Activated naive CD8-positive, alpha-beta T cell treated with anti-CD3 and anti-CD28 coated beads, Interleukin-2, amount 10 ng/mL, durations not matched to agents 7 days and 5 days (primary cell): ENCODE measurements around the gene TBC1D9B. TPM values are rescaled to one million over a fixed set of nuclear protein-coding genes. Genes with fewer than 3 reads are reported as not detected.
A peak's percentile ranks its signal among the peaks of the same experiment; 100 is the strongest.

Source experiments
- ATAC-seq: fragments of 150-1000 bp; cut with Tn5 transposase; one replicate; pipeline ENCODE4 v1.10.0; 2021; ENCODE audit warnings: low read depth, moderate library complexity
- POLR2A ChIA-PET: fragments of 350-600 bp; sonication (Branson Sonifier 250); formaldehyde crosslinking; loops from one replicate; lab custom pipeline; 2021; ENCODE audit warnings: antibody characterized with exemption; lab: Charles Lee
- DNase-seq: peaks from one replicate; pipeline ENCODE4 v3.0.0; 2021
- H3K27ac Mint-ChIP-seq: one replicate; pipeline ENCODE4 v1.8.0; 2022; ENCODE audit warnings: mild to moderate bottlenecking, mixed read lengths
- H3K27me3 Mint-ChIP-seq: one replicate; pipeline ENCODE4 v1.8.0; 2022; ENCODE audit warnings: mild to moderate bottlenecking, moderate library complexity, mixed read lengths
- H3K36me3 Mint-ChIP-seq: one replicate; pipeline ENCODE4 v1.8.0; 2021; ENCODE audit warnings: mild to moderate bottlenecking, mixed read lengths
- H3K4me1 Mint-ChIP-seq: one replicate; pipeline ENCODE4 v1.8.0; 2021; ENCODE audit warnings: mixed read lengths
- H3K4me3 Mint-ChIP-seq: one replicate; pipeline ENCODE4 v1.8.0; 2022; ENCODE audit warnings: mild to moderate bottlenecking, moderate library complexity, mixed read lengths
- H3K9me3 Mint-ChIP-seq: one replicate; pipeline ENCODE4 v1.8.0; 2021; ENCODE audit warnings: mixed read lengths
- total RNA-seq, 2 experiments: library from RNA; stranded (reverse); gene quantifications; one replicate each; pipeline ENCODE4 v1.2.3, GENCODE V29; 2021

TBC1D9B gene
- total RNA-seq: 10 to 100 TPM; 98.8 to 99.4 TPM

GRCh38 chr5:179907556-179908324 is at the start of gene TBC1D9B:
Gene TBC1D9B (minus strand): TSS chr5:179907897. CDS start chr5:179907821, 76 bp downstream.
- no peaks in the 10 kb centered on the region for H3K27me3 Mint-ChIP-seq
- peaks cover 3% of the 10 kb centered on the region for H3K4me1 Mint-ChIP-seq
- peak within 1 kb of the TSS; percentile 83 for H3K27ac Mint-ChIP-seq
- POLR2A ChIA-PET: interaction anchor here (1.2 to 2.7 kb wide), 3 partner anchors 88 to 109 kb away, joined by 3 to 10 read pairs (median 5); partner anchors contain the start of gene SQSTM1
- peaks cover 7% of the 10 kb centered on the region for H3K36me3 Mint-ChIP-seq
- ATAC-seq (peak; percentile 89), DNase-seq (peak; percentile 85)
- peak within 1 kb of the TSS; percentile 91 for H3K4me3 Mint-ChIP-seq
- H3K9me3 Mint-ChIP-seq: no peaks in the 10 kb centered on the region

GRCh38 chr5:179955630-179956029 is 47.9 kb upstream of the TBC1D9B start:
- Mint-ChIP-seq H3K4me3 (no peak overlapping the region), H3K36me3 (peaks cover 2% of the 10 kb centered on the region), H3K4me1 (no peaks in the 10 kb centered on the region), H3K27ac (no peak overlapping the region), H3K27me3 (no peaks in the 10 kb centered on the region), H3K9me3 (no peaks in the 10 kb centered on the region)
- POLR2A ChIA-PET: no interaction called here
- ATAC-seq: no peak
- DNase-seq: no peak

DNA sequence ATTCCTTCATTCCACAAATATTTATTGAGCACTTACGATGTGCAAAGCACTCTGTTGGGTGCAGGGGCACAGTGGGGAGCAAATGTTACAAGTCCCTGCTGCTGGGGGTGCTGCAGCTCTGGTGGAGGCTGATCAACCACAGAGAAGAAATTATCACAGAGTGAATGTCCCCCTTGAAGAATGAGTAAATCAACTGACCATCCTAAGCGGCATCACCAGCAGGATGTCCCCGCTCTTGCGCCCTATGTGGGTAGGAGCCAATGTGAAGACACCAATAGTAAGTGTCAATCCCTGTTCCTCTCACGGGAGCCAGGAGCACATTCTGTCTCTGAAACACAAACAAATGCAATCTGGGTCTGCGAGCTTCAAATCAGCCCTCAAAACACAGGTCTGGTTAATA is 47.4 kb upstream of the TBC1D9B start:
- H3K4me3 Mint-ChIP-seq: no peak overlapping the region
- peaks cover 3% of the 10 kb centered on the region for H3K36me3 Mint-ChIP-seq
- POLR2A ChIA-PET: no interaction called here
- no peak overlapping the region for H3K27ac Mint-ChIP-seq
- ATAC-seq (no peak), DNase-seq (no peak)
- H3K9me3 Mint-ChIP-seq: no peaks in the 10 kb centered on the region
- no peaks in the 10 kb centered on the region for H3K27me3 Mint-ChIP-seq
- no peaks in the 10 kb centered on the region for H3K4me1 Mint-ChIP-seq

GRCh38 chr5:179954434-179954833 is 46.7 kb upstream of the TBC1D9B start:
- H3K27me3 Mint-ChIP-seq: no peaks in the 10 kb centered on the region
- ATAC-seq (no peak), DNase-seq (no peak)
- H3K4me3 Mint-ChIP-seq: no peak overlapping the region
- H3K4me1 Mint-ChIP-seq: no peaks in the 10 kb centered on the region
- no peaks in the 10 kb centered on the region for H3K9me3 Mint-ChIP-seq
- no peak overlapping the region for H3K27ac Mint-ChIP-seq
- POLR2A ChIA-PET: no interaction called here
- peaks cover 3% of the 10 kb centered on the region for H3K36me3 Mint-ChIP-seq

DNA sequence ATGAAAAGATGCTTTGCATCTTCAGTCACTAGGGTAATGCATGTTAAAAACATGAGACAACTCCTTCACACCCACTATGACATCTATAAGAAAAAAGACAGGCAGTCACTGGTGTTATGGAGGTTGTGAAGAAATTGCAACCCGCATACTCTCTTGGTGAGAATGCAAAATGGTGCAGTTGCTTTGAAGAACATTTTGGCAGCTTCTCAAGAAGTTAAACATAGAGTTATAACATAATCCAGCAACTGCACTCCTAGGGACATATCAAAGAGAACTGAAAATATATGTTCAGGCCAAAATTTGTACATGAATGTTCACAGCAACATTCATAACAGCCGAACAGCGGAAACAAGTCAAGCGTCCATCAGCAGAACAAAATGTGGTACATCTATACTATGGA is 46.3 kb upstream of the TBC1D9B start:
- peaks cover 3% of the 10 kb centered on the region for H3K36me3 Mint-ChIP-seq

GRCh38 chr5:179936976-179937681 is 29.4 kb upstream of the TBC1D9B start:
- POLR2A ChIA-PET: no interaction called here
- peaks cover 13% of the 10 kb centered on the region for H3K27me3 Mint-ChIP-seq
- H3K4me1 Mint-ChIP-seq: no peaks in the 10 kb centered on the region
- no peak for ATAC-seq
- no peak overlapping the region for H3K4me3 Mint-ChIP-seq
- DNase-seq: no peak
- H3K36me3 Mint-ChIP-seq: no peaks in the 10 kb centered on the region
- H3K27ac Mint-ChIP-seq: no peak overlapping the region
- no peaks in the 10 kb centered on the region for H3K9me3 Mint-ChIP-seq

More for the DNA sequence above, 46.3 kb upstream of the TBC1D9B start:
- ATAC-seq (no peak), DNase-seq (no peak)
- Mint-ChIP-seq H3K27me3 (no peaks in the 10 kb centered on the region), H3K4me3 (no peak overlapping the region), H3K27ac (no peak overlapping the region), H3K9me3 (no peaks in the 10 kb centered on the region), H3K4me1 (no peaks in the 10 kb centered on the region)
- POLR2A ChIA-PET: no interaction called here

GRCh38 chr5:179930788-179931473 is 23.2 kb upstream of the TBC1D9B start:
- Mint-ChIP-seq H3K4me3 (no peak overlapping the region), H3K36me3 (no peaks in the 10 kb centered on the region), H3K9me3 (no peaks in the 10 kb centered on the region), H3K27ac (no peak overlapping the region), H3K27me3 (peaks cover 3% of the 10 kb centered on the region), H3K4me1 (no peaks in the 10 kb centered on the region)
- POLR2A ChIA-PET: no interaction called here
- ATAC-seq: no peak
- DNase-seq: no peak

DNA sequence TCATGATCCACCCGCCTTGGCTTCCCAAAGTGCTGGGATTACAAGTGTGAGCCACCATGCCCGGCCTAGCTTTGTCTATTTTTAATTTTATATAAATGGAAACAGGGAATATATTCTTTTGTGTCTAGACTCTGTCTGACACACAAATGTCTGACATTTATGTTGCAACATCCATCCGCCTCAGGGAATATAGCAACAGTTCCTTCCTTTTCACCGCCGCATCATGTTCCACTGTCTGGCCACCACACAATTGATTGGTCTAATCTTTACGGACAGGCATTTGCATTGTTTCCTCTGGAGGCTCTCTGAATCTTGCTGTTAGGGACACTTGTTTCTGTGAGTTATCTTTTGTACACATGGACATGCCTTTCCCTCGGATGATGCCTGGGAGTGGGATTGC is 20.1 kb upstream of the TBC1D9B start:
- POLR2A ChIA-PET: no interaction called here
- DNase-seq: no peak
- H3K4me3 Mint-ChIP-seq: no peak overlapping the region
- ATAC-seq: no peak
- H3K9me3 Mint-ChIP-seq: no peaks in the 10 kb centered on the region
- H3K4me1 Mint-ChIP-seq: peaks cover 2% of the 10 kb centered on the region
- H3K27ac Mint-ChIP-seq: no peak overlapping the region
- no peaks in the 10 kb centered on the region for H3K36me3 Mint-ChIP-seq
- peaks cover 5% of the 10 kb centered on the region for H3K27me3 Mint-ChIP-seq

DNA sequence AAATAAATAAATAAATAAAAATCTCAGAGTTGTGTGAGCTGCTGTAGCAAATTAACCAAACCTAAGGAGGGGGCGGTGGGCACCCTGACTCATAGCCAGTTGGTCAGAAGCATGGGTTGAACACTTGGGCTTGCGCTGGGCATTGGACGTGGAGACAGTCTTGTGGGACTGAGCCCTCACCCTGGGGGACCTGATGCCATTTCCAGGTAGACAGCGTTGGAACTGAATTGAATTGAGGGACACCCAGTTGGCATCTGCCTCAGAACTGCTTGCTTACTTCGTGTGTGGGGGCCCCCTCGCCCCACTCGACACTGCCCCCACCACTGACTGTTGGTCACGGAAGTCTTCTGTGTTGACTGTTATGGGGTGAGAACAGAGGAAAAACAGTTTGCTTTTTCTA is 19.0 kb upstream of the TBC1D9B start:
- no peak for DNase-seq

DNA sequence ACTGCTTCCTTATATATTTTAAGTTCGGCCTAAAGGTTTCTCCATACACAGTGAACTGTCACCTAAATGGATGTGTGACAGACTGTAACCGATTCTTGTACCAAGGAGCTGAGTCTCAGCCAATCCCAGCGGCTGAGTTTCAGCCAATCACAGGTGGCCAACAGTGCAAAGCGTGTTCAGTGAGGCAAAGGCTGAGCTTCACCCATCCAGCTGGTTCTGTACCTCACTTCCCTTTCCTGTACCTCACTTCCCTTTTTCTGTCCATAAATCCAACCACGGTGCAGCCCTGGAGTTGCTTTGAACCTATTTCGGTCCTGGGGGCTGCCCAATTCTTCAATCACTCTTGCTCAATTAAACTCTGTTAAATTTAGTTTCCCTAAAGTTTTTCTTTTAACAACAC is 15.7 kb upstream of the TBC1D9B start:
- H3K4me1 Mint-ChIP-seq: peaks cover 6% of the 10 kb centered on the region

More for the DNA sequence above, 19.0 kb upstream of the TBC1D9B start:
- H3K4me3 Mint-ChIP-seq: no peak overlapping the region
- POLR2A ChIA-PET: no interaction called here
- no peak for ATAC-seq
- H3K27me3 Mint-ChIP-seq: peaks cover 5% of the 10 kb centered on the region
- no peak overlapping the region for H3K27ac Mint-ChIP-seq
- no peaks in the 10 kb centered on the region for H3K36me3 Mint-ChIP-seq
- H3K9me3 Mint-ChIP-seq: no peaks in the 10 kb centered on the region
- H3K4me1 Mint-ChIP-seq: peaks cover 2% of the 10 kb centered on the region

DNA sequence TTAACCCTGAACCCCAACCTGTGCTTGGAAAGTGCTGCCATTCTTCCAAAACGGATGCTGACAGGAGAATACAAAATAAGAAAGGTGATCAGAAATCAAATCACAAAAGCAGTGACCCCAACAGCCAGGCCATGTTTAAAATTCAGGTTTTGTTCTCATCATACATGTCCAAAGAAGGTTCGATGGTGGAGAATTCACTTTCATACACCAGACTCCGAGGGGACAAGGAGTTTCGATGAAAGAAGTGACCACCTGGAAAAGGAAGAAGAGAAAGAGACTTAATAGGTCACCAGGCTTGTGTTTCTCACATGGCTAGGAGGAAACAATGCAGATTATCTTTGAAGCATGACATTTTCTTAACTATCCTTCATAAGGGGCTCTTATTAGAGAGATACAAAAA is 12.5 kb upstream of the TBC1D9B start:
- DNase-seq (no peak), ATAC-seq (no peak)
- H3K4me3 Mint-ChIP-seq: no peak overlapping the region
- H3K36me3 Mint-ChIP-seq: no peaks in the 10 kb centered on the region
- H3K27me3 Mint-ChIP-seq: peaks cover 10% of the 10 kb centered on the region
- H3K4me1 Mint-ChIP-seq: peaks cover 16% of the 10 kb centered on the region
- H3K27ac Mint-ChIP-seq: no peak overlapping the region
- POLR2A ChIA-PET: no interaction called here
- no peaks in the 10 kb centered on the region for H3K9me3 Mint-ChIP-seq

More for the DNA sequence above, 15.7 kb upstream of the TBC1D9B start:
- POLR2A ChIA-PET: no interaction called here
- Mint-ChIP-seq H3K4me3 (no peak overlapping the region), H3K9me3 (no peaks in the 10 kb centered on the region), H3K27me3 (peaks cover 7% of the 10 kb centered on the region), H3K36me3 (no peaks in the 10 kb centered on the region), H3K27ac (no peak overlapping the region)
- ATAC-seq (no peak), DNase-seq (no peak)

DNA sequence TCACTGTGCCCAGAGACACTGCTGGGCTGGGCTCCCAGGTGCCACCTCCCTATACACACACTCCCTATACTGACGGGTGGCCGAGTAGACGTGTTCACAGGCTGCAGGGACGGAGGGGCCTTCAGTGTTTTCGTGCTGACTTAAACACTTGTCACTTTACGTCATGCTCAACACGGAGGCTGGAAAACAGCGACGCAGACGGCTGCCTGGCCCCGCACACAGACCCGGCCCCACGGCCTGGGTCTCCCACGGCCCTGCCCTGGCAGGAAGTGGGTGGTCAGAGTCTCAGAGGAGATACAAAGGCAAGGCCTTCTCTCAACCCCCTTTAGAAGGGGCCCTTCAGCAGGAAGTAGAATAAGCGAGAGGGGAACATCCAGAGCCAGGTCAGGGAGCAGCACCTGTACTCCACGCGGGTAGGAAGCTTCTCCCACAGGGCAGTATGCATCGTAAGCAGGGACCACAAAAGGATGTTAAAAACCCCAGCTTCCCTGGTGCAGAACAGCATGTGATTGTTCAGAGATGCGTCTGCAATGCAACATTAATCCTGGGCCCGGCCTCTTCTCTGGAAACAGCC is 11.9 kb upstream of the TBC1D9B start:
- POLR2A ChIA-PET: no interaction called here
- peaks cover 11% of the 10 kb centered on the region for H3K27me3 Mint-ChIP-seq
- ATAC-seq (peak; percentile 36), DNase-seq (no peak)
- no peaks in the 10 kb centered on the region for H3K36me3 Mint-ChIP-seq
- H3K9me3 Mint-ChIP-seq: no peaks in the 10 kb centered on the region
- no peak overlapping the region for H3K4me3 Mint-ChIP-seq
- H3K4me1 Mint-ChIP-seq: peaks cover 16% of the 10 kb centered on the region
- no peak overlapping the region for H3K27ac Mint-ChIP-seq

DNA sequence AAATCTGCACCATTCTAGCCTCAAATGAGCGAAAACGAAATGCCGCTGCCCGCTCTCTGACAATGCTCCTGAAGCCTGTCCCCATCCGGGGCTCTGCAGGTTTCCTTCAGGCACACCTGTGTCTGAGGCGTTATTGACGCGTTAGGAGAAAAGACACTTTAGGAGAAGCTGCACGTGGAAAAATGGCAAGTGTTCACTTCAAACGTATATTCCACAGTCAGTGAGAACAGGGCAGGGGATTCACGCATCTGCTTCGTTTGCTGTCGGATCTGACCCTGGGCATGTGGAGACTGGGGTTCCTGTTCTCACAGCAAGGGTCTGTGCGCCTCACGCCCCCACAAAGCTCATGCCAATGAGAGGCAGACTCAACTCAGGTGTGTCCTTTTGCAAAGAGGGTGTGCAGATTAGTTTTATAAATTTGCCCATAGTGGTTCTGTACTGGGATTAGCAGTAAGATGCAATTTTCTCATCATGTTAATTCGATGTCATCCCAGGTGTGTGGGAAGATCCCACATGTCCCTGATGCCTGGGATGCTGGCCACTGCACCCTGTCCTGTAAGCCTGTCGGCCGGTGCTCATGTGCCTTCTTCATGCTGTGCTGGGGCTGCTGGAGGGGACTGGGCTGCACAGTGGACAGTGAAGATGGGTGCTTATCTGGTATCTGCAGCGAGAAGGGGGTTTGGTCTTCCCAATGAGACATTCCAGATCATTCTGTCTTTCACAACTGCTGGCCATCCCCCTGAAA is 11.2 kb upstream of the TBC1D9B start:
- Mint-ChIP-seq H3K36me3 (no peaks in the 10 kb centered on the region), H3K4me1 (peaks cover 17% of the 10 kb centered on the region), H3K27me3 (peaks cover 12% of the 10 kb centered on the region), H3K27ac (no peak overlapping the region), H3K9me3 (no peaks in the 10 kb centered on the region), H3K4me3 (no peak overlapping the region)
- no peak for DNase-seq
- ATAC-seq: no peak
- POLR2A ChIA-PET: no interaction called here
